GM21619 (cell line): ENCODE data around the gene ADAMTSL3.

Source experiments
- ATAC-seq: cut with Tn5 transposase; IDR thresholded peaks from one replicate; pipeline ENCODE4 v1.9.1; 2021; ENCODE audit not compliant: unreplicated experiment

Gene ADAMTSL3

GRCh38 chr15:83871808-83872559 lies 218.1 kb downstream of the ADAMTSL3 start:
- no peak for ATAC-seq

- no peak for ATAC-seq
Observed at GRCh38 chr15:83873966-83874365, 220.0 kb downstream of the ADAMTSL3 start.

- ATAC-seq: no peak
Observed at GRCh38 chr15:83880529-83880928, 226.6 kb downstream of the ADAMTSL3 start.

GRCh38 chr15:83881156-83881555 lies 227.2 kb downstream of the ADAMTSL3 start:
- no peak for ATAC-seq

- no peak for ATAC-seq
Observed at GRCh38 chr15:83886321-83886720, 232.4 kb downstream of the ADAMTSL3 start.

GRCh38 chr15:83887404-83887803 lies 233.5 kb downstream of the ADAMTSL3 start:
- no peak for ATAC-seq

- no peak for ATAC-seq
Observed at GRCh38 chr15:83887961-83888360, 234.0 kb downstream of the ADAMTSL3 start.

- no peak for ATAC-seq
Observed at GRCh38 chr15:83889995-83890394, 236.1 kb downstream of the ADAMTSL3 start.

- no peak for ATAC-seq
Observed at GRCh38 chr15:83890587-83890986, 236.7 kb downstream of the ADAMTSL3 start.

GRCh38 chr15:83892498-83892897 lies 238.6 kb downstream of the ADAMTSL3 start:
- ATAC-seq: no peak

- ATAC-seq: no peak
Observed at GRCh38 chr15:83893308-83893707, 239.4 kb downstream of the ADAMTSL3 start.

GRCh38 chr15:83897037-83897436 lies 243.1 kb downstream of the ADAMTSL3 start:
- no peak for ATAC-seq

- no peak for ATAC-seq
Observed at GRCh38 chr15:83898361-83898760, 244.4 kb downstream of the ADAMTSL3 start.

GRCh38 chr15:83899670-83900069 lies 245.7 kb downstream of the ADAMTSL3 start:
- no peak for ATAC-seq

- ATAC-seq: no peak
Observed at GRCh38 chr15:83904107-83905040, 250.5 kb downstream of the ADAMTSL3 start.

- ATAC-seq: no peak
Observed at GRCh38 chr15:83905556-83906273, 251.8 kb downstream of the ADAMTSL3 start.

GRCh38 chr15:83911345-83911744 lies 257.4 kb downstream of the ADAMTSL3 start:
- no peak for ATAC-seq

GRCh38 chr15:83912343-83912742 lies 258.4 kb downstream of the ADAMTSL3 start:
- ATAC-seq: no peak

- ATAC-seq: no peak
Observed at GRCh38 chr15:83913034-83913632, 259.2 kb downstream of the ADAMTSL3 start.

GRCh38 chr15:83914906-83915305 lies 261.0 kb downstream of the ADAMTSL3 start:
- no peak for ATAC-seq

- no peak for ATAC-seq
Observed at GRCh38 chr15:83917432-83917831, 263.5 kb downstream of the ADAMTSL3 start.
